ENCODE data around the gene EXD3. TPM values are rescaled to one million over a fixed set of nuclear protein-coding genes. Genes with fewer than 3 reads are reported as not detected.

EXD3 gene
- total and polyA plus RNA-seq, 2 of the 13 experiments (the other 11 are each of a cell fraction or from before 2014, with no cell fraction given) = 2.7 to 4.8 TPM

- no peak for TF ChIP-seq KDM1A (CRISPR knock-in tag; IDR thresholded peaks at IDR 0.05)
- no peak for TF ChIP-seq SP140L (CRISPR knock-in tag; IDR thresholded peaks at IDR 0.05; ENCODE audit: borderline replicate concordance)
- no peak for TF ChIP-seq NPAS2 (CRISPR knock-in tag; IDR thresholded peaks at IDR 0.05; ENCODE audit: borderline replicate concordance)
- 0 out of 2 replicates have a peak, but pooled peaks have one; percentile 14 for TF ChIP-seq ZNF703 (CRISPR knock-in tag; IDR thresholded peaks at IDR 0.05; ENCODE audit: borderline replicate concordance)
- peak; percentile 63 for TF ChIP-seq ZFY (CRISPR knock-in tag; IDR thresholded peaks at IDR 0.05)
- TF ChIP-seq ZNF335 (CRISPR knock-in tag; IDR thresholded peaks at IDR 0.05) = no peak
- TF ChIP-seq FUBP1 (CRISPR knock-in tag; IDR thresholded peaks at IDR 0.05; ENCODE audit: borderline replicate concordance) = no peak
- no peak for TF ChIP-seq ZNF251 (CRISPR knock-in tag; IDR thresholded peaks at IDR 0.05)
- no peak for TF ChIP-seq MAFF (IDR thresholded peaks at IDR 0.05; ENCODE audit: low read depth, low read length)
- no peak for TF ChIP-seq SIX1 (CRISPR knock-in tag; IDR thresholded peaks at IDR 0.05; ENCODE audit: borderline replicate concordance)
- TF ChIP-seq MAFG (CRISPR knock-in tag; IDR thresholded peaks at IDR 0.05) = no peak
- no peak for TF ChIP-seq MBD4 (IDR thresholded peaks at IDR 0.05; ENCODE audit: borderline replicate concordance, low read length)
- TF ChIP-seq ZNF720 (CRISPR knock-in tag; IDR thresholded peaks at IDR 0.05) = no peak
- TF ChIP-seq NRL (CRISPR knock-in tag; IDR thresholded peaks at IDR 0.05; ENCODE audit: borderline replicate concordance) = no peak
- TF ChIP-seq SAFB2 (CRISPR knock-in tag; IDR thresholded peaks at IDR 0.05; ENCODE audit: borderline replicate concordance, low read depth) = no peak
- no peak for TF ChIP-seq ZNF10 (CRISPR knock-in tag; IDR thresholded peaks at IDR 0.05; ENCODE audit: borderline replicate concordance, low read depth)
- no peak for TF ChIP-seq SSRP1 (CRISPR knock-in tag; IDR thresholded peaks at IDR 0.05)
- no peak for TF ChIP-seq RBM22 (optimal IDR thresholded peaks at IDR 0.05; ENCODE audit: low read length)
- TF ChIP-seq RARA (CRISPR knock-in tag; IDR thresholded peaks at IDR 0.05) = no peak
- no peak for TF ChIP-seq ZNF768 (CRISPR knock-in tag; IDR thresholded peaks at IDR 0.05)
- TF ChIP-seq AGO2 (optimal IDR thresholded peaks at IDR 0.05; ENCODE audit: low read depth, low read length) = no peak
- no peak for TF ChIP-seq CSRNP2 (CRISPR knock-in tag; conservative IDR thresholded peaks at IDR 0.05; ENCODE audit: low read depth)
- no peak for TF ChIP-seq ZNF235 (CRISPR knock-in tag; IDR thresholded peaks at IDR 0.05; ENCODE audit: borderline replicate concordance)
- no peak for TF ChIP-seq NFIC (IDR thresholded peaks at IDR 0.05; ENCODE audit: low read length)
- no peak for TF ChIP-seq ZFP90 (CRISPR knock-in tag; IDR thresholded peaks at IDR 0.05; ENCODE audit: borderline replicate concordance)
- TF ChIP-seq HNF1B (CRISPR knock-in tag; IDR thresholded peaks at IDR 0.05) = no peak
- TF ChIP-seq SIN3A (IDR thresholded peaks at IDR 0.05; ENCODE audit: borderline replicate concordance, low read depth, low read length) = no peak
- no peak for TF ChIP-seq ZNF44 (CRISPR knock-in tag; IDR thresholded peaks at IDR 0.05)
- no peak for TF ChIP-seq NR3C1 (CRISPR knock-in tag; IDR thresholded peaks at IDR 0.05)
Observed at GRCh38 chr9:137459152-137459600, 36.2 kb upstream of the EXD3 start, which contains the start of gene NSMF (continued).
